ENCODE results near the gene C1RL. TPM values are rescaled to one million over a fixed set of nuclear protein-coding genes. Genes with fewer than 3 reads are reported as not detected.

C1RL gene
- total RNA-seq, 2 experiments from 2014 or later = 12.2 to 14.1 TPM

- no peaks in the 10 kb centered on the region for H3K27me3 ChIP-seq (ENCODE audit: control insufficient read depth in 1 of 2, insufficient read depth in 2 of 2, low read length in 2 of 2)
- intact Hi-C loops (cut with DNase I, micrococcal nuclease) = no loop called here
- Mint-ChIP-seq H3K27ac (no peak overlapping the region), H3K9me3 (peaks cover 9% of the 10 kb centered on the region), H3K4me3 (no peak overlapping the region), H3K36me3 (ENCODE audit: low read depth) (peaks cover 56% of the 10 kb centered on the region), H3K27me3 (no peaks in the 10 kb centered on the region), H3K4me1 (ENCODE audit: low read depth) (peaks cover 33% of the 10 kb centered on the region)
- H3K9me3 ChIP-seq (ENCODE audit: control insufficient read depth in 1 of 2, insufficient read depth in 1 of 2, low read length in 2 of 2) = no peaks in the 10 kb centered on the region
- DNase-seq (no peak), ATAC-seq (ENCODE audit: poor library complexity) (no peak)
- H3K4me1 ChIP-seq (ENCODE audit: insufficient read depth, low read length) = peaks cover 10% of the 10 kb centered on the region
- no peak for TF ChIP-seq CTCF (IDR thresholded peaks at IDR 0.05)
- ChIA-PET CTCF (interaction anchor here (2.0 kb wide), 1 partner anchor 229 kb away, joined by 6 read pairs; the partner anchor contains the start of gene SPSB2), POLR2A (no interaction called here)
- no peak overlapping the region for H3K27ac ChIP-seq (ENCODE audit: low read depth in 1 of 2, low read length in 2 of 2)
- H3K4me3 ChIP-seq (ENCODE audit: low read length) = no peak overlapping the region
- peaks cover 49% of the 10 kb centered on the region for H3K36me3 ChIP-seq (ENCODE audit: insufficient read depth, low read length)
Observed at GRCh38 chr12:7101694-7102131, 7.3 kb downstream of the C1RL start.

- Mint-ChIP-seq H3K27ac (no peak overlapping the region), H3K4me1 (ENCODE audit: low read depth) (peaks cover 27% of the 10 kb centered on the region), H3K36me3 (ENCODE audit: low read depth) (peaks cover 50% of the 10 kb centered on the region), H3K27me3 (no peaks in the 10 kb centered on the region), H3K9me3 (peaks cover 5% of the 10 kb centered on the region), H3K4me3 (no peak overlapping the region)
- intact Hi-C loops (cut with DNase I, micrococcal nuclease) = no loop called here
- ATAC-seq (ENCODE audit: poor library complexity) = no peak
- Histone ChIP-seq H3K36me3 (ENCODE audit: insufficient read depth, low read length) (peaks cover 48% of the 10 kb centered on the region), H3K27ac (ENCODE audit: low read depth in 1 of 2, low read length in 2 of 2) (no peak overlapping the region), H3K9me3 (ENCODE audit: control insufficient read depth in 1 of 2, insufficient read depth in 1 of 2, low read length in 2 of 2) (no peaks in the 10 kb centered on the region), H3K27me3 (ENCODE audit: control insufficient read depth in 1 of 2, insufficient read depth in 2 of 2, low read length in 2 of 2) (no peaks in the 10 kb centered on the region), H3K4me1 (ENCODE audit: insufficient read depth, low read length) (peaks cover 10% of the 10 kb centered on the region), H3K4me3 (ENCODE audit: low read length) (no peak overlapping the region)
- ChIA-PET CTCF (interaction anchor here (2.0 kb wide), 1 partner anchor 229 kb away, joined by 6 read pairs; the partner anchor contains the start of gene SPSB2), POLR2A (no interaction called here)
- TF ChIP-seq CTCF (IDR thresholded peaks at IDR 0.05) = no peak
- DNase-seq = no peak
Observed at GRCh38 chr12:7101047-7101693, 7.8 kb downstream of the C1RL start.

GRCh38 chr12:7100239-7100638 lies 8.8 kb downstream of the C1RL start:
- H3K27ac Mint-ChIP-seq = no peak overlapping the region
- H3K27me3 Mint-ChIP-seq = no peaks in the 10 kb centered on the region
- no peak overlapping the region for H3K4me3 Mint-ChIP-seq
- Histone ChIP-seq H3K27me3 (ENCODE audit: control insufficient read depth in 1 of 2, insufficient read depth in 2 of 2, low read length in 2 of 2) (no peaks in the 10 kb centered on the region), H3K36me3 (ENCODE audit: insufficient read depth, low read length) (peaks cover 41% of the 10 kb centered on the region), H3K27ac (ENCODE audit: low read depth in 1 of 2, low read length in 2 of 2) (no peak overlapping the region), H3K4me3 (ENCODE audit: low read length) (no peak overlapping the region), H3K9me3 (ENCODE audit: control insufficient read depth in 1 of 2, insufficient read depth in 1 of 2, low read length in 2 of 2) (no peaks in the 10 kb centered on the region), H3K4me1 (ENCODE audit: insufficient read depth, low read length) (peaks cover 9% of the 10 kb centered on the region)
- TF ChIP-seq CTCF (IDR thresholded peaks at IDR 0.05) = no peak
- intact Hi-C loops (cut with DNase I, micrococcal nuclease) = no loop called here
- ATAC-seq (ENCODE audit: poor library complexity) = no peak
- no peaks in the 10 kb centered on the region for H3K9me3 Mint-ChIP-seq
- peaks cover 42% of the 10 kb centered on the region for H3K36me3 Mint-ChIP-seq (ENCODE audit: low read depth)
- ChIA-PET CTCF (no interaction called here), POLR2A (no interaction called here)
- peaks cover 18% of the 10 kb centered on the region for H3K4me1 Mint-ChIP-seq (ENCODE audit: low read depth)
- no peak for DNase-seq
